Heart right ventricle (tissue), 16 donors: ENCODE data around the gene ABT1. TPM values are rescaled to one million over a fixed set of nuclear protein-coding genes. Genes with fewer than 3 reads are reported as not detected.

Experiments used
- ATAC-seq, 8 donors: fragments of 200-7000 bp; cut with Tn5 transposase; one replicate each; pipeline ENCODE4 v1.9.1; 2020; ENCODE audit warnings: mild to moderate bottlenecking in 8 of 8, moderate library complexity in 8 of 8, moderate number of reproducible peaks in 1 of 8
- DNase-seq, 2 donors: peaks; one replicate each; pipeline ENCODE4 v3.0.0-alpha.2; 2020
- H3K27ac ChIP-seq, 10 donors: fragments of 200-600 bp; sonication (generic) in 2 of 10; one replicate each; pipeline versions ENCODE4 v1.5.0 to v1.8.0; 2020 to 2022; ENCODE audit warnings: mild to moderate bottlenecking in 3 of 10
- H3K27me3 ChIP-seq, 7 donors: fragments of 200-600 bp; one replicate each; pipeline ENCODE4 v1.8.0; 2021 to 2022; ENCODE audit warnings: mild to moderate bottlenecking in 2 of 7
- H3K36me3 ChIP-seq, 9 donors: fragments of 200-600 bp; sonication (generic) in 1 of 9; one replicate each; pipeline versions ENCODE4 v1.5.0 to v1.8.0; 2020 to 2022; ENCODE audit warnings: mild to moderate bottlenecking in 2 of 9
- H3K4me1 ChIP-seq, 9 donors: fragments of 200-600 bp; sonication (generic) in 1 of 9; one replicate each; pipeline versions ENCODE4 v1.5.0 to v1.8.0; 2020 to 2022; ENCODE audit warnings: mild to moderate bottlenecking in 4 of 9
- H3K4me3 ChIP-seq, 10 donors: fragments of 200-600 bp; sonication (generic) in 2 of 10; one replicate each; pipeline versions ENCODE4 v1.5.0 to v1.8.0; 2020 to 2022; ENCODE audit warnings: mild to moderate bottlenecking in 7 of 10, moderate library complexity in 2 of 10
- H3K9me3 ChIP-seq, 11 donors: fragments of 200-600 bp in 10 of 11; sonication (generic) in 2 of 11; one replicate each; pipeline versions ENCODE4 v1.5.0 to v1.8.0; 2013 to 2022; ENCODE audit warnings: mild to moderate bottlenecking in 2 of 11, control low read depth in 1 of 11, moderate library complexity in 1 of 11
- CTCF ChIP-seq, 9 donors: fragments of 200-600 bp; sonication (generic) in 2 of 9; IDR thresholded peaks; one replicate each; pipeline versions ENCODE4 v1.5.0 to v1.8.0; 2021 to 2022; ENCODE audit warnings: antibody characterized with exemption in 9 of 9, mild to moderate bottlenecking in 5 of 9, moderate library complexity in 1 of 9
- WGBS, 2 donors: extraction: QIAGEN DNeasy Blood & Tissue Kit; methylation state at CpG; one replicate each; pipeline ENCODE4 v1.1.7; 2013; ENCODE audit warnings: inconsistent platforms in 1 of 2; 5-methylcytosine and 5-hydroxymethylcytosine counted together
- intact Hi-C, 10 donors: fragments of 100-400 bp; cut with DNase I; formaldehyde crosslinking; loops; one replicate each; pipeline versions ENCODE4 v1.11.1 to v1.14.2; 2022
- polyA plus RNA-seq, 2 donors: library from polyadenylated mRNA; stranded (reverse); fragments of 200-250 nt; gene quantifications; one replicate each; pipeline ENCODE4 v1.2.3, GENCODE V29; 2013
- total RNA-seq, 10 donors: library from RNA; stranded (reverse); fragmentation: NEBNext Ultra II Directional in 3 of 10; extraction: Animal tissue kit (Norgen Biotek cat#: 25700) in 3 of 10; gene quantifications; one replicate each; pipeline versions ENCODE4 v1.2.1 to v1.2.4, GENCODE V29; 2021 to 2023
- donor health status: Arrhythmogenic right ventricular cardiomyopathy.
- donor health status: ischemic (EF 13 %, LVEDD 7.1; RV severe dilation, severe dysfunction).
- donor health status: healthy with polysubstance abuse.
- donor health status: DM: no; HTN: yes; CAD: no.
- donor health status: DM: no; HTN: no; CAD: no.
- donor health status: ischemic (EF 25% LVEDD 6.9; RV normal size, moderate dysfunction).
- donor health status: ischemic (EF 25% LVEDD 5.7; RV mildly dilated, moderate dysfunction).
- donor health status: healthy.
- donor health status: DM: yes; HTN: yes; CAD: no.
- donor health status: Ischemic cardiomyopathy.
- donor health status: ischemic (EF 35%, LVEDD 5.7; RV mildly dilated, moderate dysfunction).
- donor health status: nonischemic (EF 11% LVEDD 7.7; RV severe dilation, severe dysfunction).
- donor health status: DM: yes; HTN: yes; CAD: no.
- donor health status: PGD.
- donor health status: ischemic (EF 29% LVEDD 5.4; RV normal size, mild dysfunction).
- donor health status: nonischemic (EF 23%, LVEDD 6.1; RV moderate dilation, normal function).

Gene ABT1
- total and polyA plus RNA-seq, 12 donors, result 5.8 to 11.7 (median 7.4) TPM

GRCh38 chr6:26576929-26577719 is 19.6 kb upstream of the ABT1 start:
- Histone ChIP-seq H3K4me1 (peaks cover 0 to 22% (median 6%) of the 10 kb centered on the region in 9 donors), H3K27ac (peak overlapping the region in 1 of 10 donors; percentile 44), H3K4me3 (peak overlapping the region in 6 of 10 donors; percentile 4 to 48 (median 28)), H3K27me3 (peaks cover 0 to 69% (median 26%) of the 10 kb centered on the region in 7 donors), H3K36me3 (no peaks in the 10 kb centered on the region), H3K9me3 (peaks cover 0 to 23% (median 5%) of the 10 kb centered on the region in 11 donors)
- ATAC-seq, result peak in 3 of 8 donors; percentile 50 to 70 (median 56)
- no peak for TF ChIP-seq CTCF (IDR thresholded peaks at IDR 0.05)
- WGBS, 2 donors, result 3 to 5% methylated on average over 31 of the region's 31 CpGs
- peak; percentile 37 to 46 for DNase-seq
- intact Hi-C loops, result loop anchor here in 2 of 10 donors (5.0 to 10.0 kb wide), 2 partner anchors 235 to 262 kb away; no protein-coding TSS in a partner anchor

GRCh38 chr6:26577720-26578072 is 19.1 kb upstream of the ABT1 start:
- whole genome bisulfite sequencing, 2 donors, result 11 to 16% methylated on average over 16 to 17 of the region's 17 CpGs
- intact Hi-C loops, result loop anchor here in 2 of 10 donors (5.0 to 10.0 kb wide), 2 partner anchors 235 to 263 kb away; no protein-coding TSS in a partner anchor

GRCh38 chr6:26578279-26578678 is 18.5 kb upstream of the ABT1 start:
- DNase-seq, result no peak
- peaks cover 0 to 23% (median 5%) of the 10 kb centered on the region in 11 donors for H3K9me3 ChIP-seq
- H3K4me3 ChIP-seq, result no peak overlapping the region
- H3K27me3 ChIP-seq, result peaks cover 0 to 79% (median 31%) of the 10 kb centered on the region in 7 donors
- intact Hi-C loops, result loop anchor here in 2 of 10 donors (5.0 to 10.0 kb wide), 2 partner anchors 236 to 263 kb away; no protein-coding TSS in a partner anchor
- no peaks in the 10 kb centered on the region for H3K36me3 ChIP-seq
- H3K27ac ChIP-seq, result no peak overlapping the region
- WGBS, 2 donors, result 84 to 85% methylated on average over 6 of the region's 6 CpGs
- no peak for ATAC-seq
- TF ChIP-seq CTCF (IDR thresholded peaks at IDR 0.05), result no peak
- H3K4me1 ChIP-seq, result peaks cover 0 to 13% (median 6%) of the 10 kb centered on the region in 9 donors

More at GRCh38 chr6:26577720-26578072, 19.1 kb upstream of the ABT1 start:
- Histone ChIP-seq H3K36me3 (no peaks in the 10 kb centered on the region), H3K9me3 (peaks cover 0 to 23% (median 5%) of the 10 kb centered on the region in 11 donors), H3K4me1 (peaks cover 0 to 17% (median 6%) of the 10 kb centered on the region in 9 donors), H3K27ac (no peak overlapping the region), H3K27me3 (peaks cover 0 to 74% (median 26%) of the 10 kb centered on the region in 7 donors), H3K4me3 (peak overlapping the region in 6 of 10 donors; percentile 4 to 48 (median 28))
- no peak for ATAC-seq
- no peak for TF ChIP-seq CTCF (IDR thresholded peaks at IDR 0.05)
- no peak for DNase-seq

GRCh38 chr6:26578741-26579140 is 18.0 kb upstream of the ABT1 start:
- 91 to 98% methylated on average over 1 of the region's 1 CpG for WGBS, 2 donors
- no peaks in the 10 kb centered on the region for H3K36me3 ChIP-seq
- TF ChIP-seq CTCF (IDR thresholded peaks at IDR 0.05), result no peak

More at GRCh38 chr6:26578741-26579140, 18.0 kb upstream of the ABT1 start:
- no peak for ATAC-seq
- Histone ChIP-seq H3K9me3 (peaks cover 0 to 23% (median 5%) of the 10 kb centered on the region in 11 donors), H3K27ac (no peak overlapping the region), H3K27me3 (peaks cover 0 to 83% (median 35%) of the 10 kb centered on the region in 7 donors), H3K4me1 (peaks cover 0 to 13% (median 6%) of the 10 kb centered on the region in 9 donors), H3K4me3 (no peak overlapping the region)
- DNase-seq, result no peak
- intact Hi-C loops, result loop anchor here in 2 of 10 donors (5.0 to 10.0 kb wide), 2 partner anchors 236 to 264 kb away; no protein-coding TSS in a partner anchor
